SK-N-SH treated with all-trans-retinoic acid at 6 μM for 48 hours (cell line): ENCODE measurements around the gene CNTN4.

Experiments
- ATAC-seq: fragments of 200-7000 bp; cut with Tn5 transposase; 3 replicates; pipeline ENCODE4 v1.9.1; 2020; ENCODE audit warnings: mild to moderate bottlenecking, moderate library complexity
- BACH2 ChIP-seq: fragments of 250-450 bp; sonication (Bioruptor Pico); IDR thresholded peaks from 2 replicates; pipeline ENCODE4 v1.9.0; 2021; ENCODE audit warnings: mild to moderate bottlenecking, borderline replicate concordance
- CREB5 ChIP-seq: fragments of 250-450 bp; sonication (Bioruptor Pico); IDR thresholded peaks from 2 replicates; pipeline ENCODE4 v1.5.1; 2020; ENCODE audit warnings: low read depth, mild to moderate bottlenecking, moderate library complexity
- CSDC2 ChIP-seq: fragments of 250-450 bp; sonication (Bioruptor Pico); IDR thresholded peaks from 2 replicates; pipeline ENCODE4 v1.5.0; 2020; ENCODE audit warnings: mild to moderate bottlenecking, moderate library complexity
- ESRRG ChIP-seq: fragments of 250-450 bp; sonication (Bioruptor Pico); IDR thresholded peaks from 2 replicates; pipeline ENCODE4 v1.6.1; 2021; ENCODE audit warnings: mild to moderate bottlenecking
- GLIS3 ChIP-seq: fragments of 250-450 bp; sonication (Bioruptor Pico); IDR thresholded peaks from 2 replicates; pipeline ENCODE4 v1.5.0; 2020; ENCODE audit warnings: mild to moderate bottlenecking, moderate library complexity
- ISL1 ChIP-seq: fragments of 250-450 bp; sonication (Bioruptor Pico); IDR thresholded peaks from 2 replicates; pipeline ENCODE4 v2.1.2; 2022; ENCODE audit warnings: mild to moderate bottlenecking, moderate library complexity
- OSR1 ChIP-seq: fragments of 250-450 bp; sonication (Bioruptor Pico); IDR thresholded peaks from 2 replicates; pipeline ENCODE4 v1.8.0; 2022; ENCODE audit warnings: moderate library complexity, mild to moderate bottlenecking, inconsistent platforms
- PPARA ChIP-seq: fragments of 250-450 bp; sonication (Bioruptor Pico); IDR thresholded peaks from 2 replicates; pipeline ENCODE4 v1.5.0; 2020; ENCODE audit warnings: mild to moderate bottlenecking, borderline replicate concordance
- RARB ChIP-seq: fragments of 250-450 bp; sonication (Bioruptor Pico); IDR thresholded peaks from 2 replicates; pipeline ENCODE4 v1.8.0; 2021; ENCODE audit warnings: mild to moderate bottlenecking, moderate library complexity
- SNAI2 ChIP-seq: fragments of 250-450 bp; sonication (Bioruptor Pico); IDR thresholded peaks from 2 replicates; pipeline ENCODE4 v1.5.0; 2020; ENCODE audit warnings: mild to moderate bottlenecking, moderate library complexity
- TCF4 ChIP-seq: fragments of 250-450 bp; sonication (Bioruptor Pico); IDR thresholded peaks from 2 replicates; pipeline ENCODE4 v1.8.0; 2021; ENCODE audit warnings: mild to moderate bottlenecking, moderate library complexity, borderline replicate concordance
- TOX ChIP-seq: fragments of 250-450 bp; sonication (Bioruptor Pico); IDR thresholded peaks from 2 replicates; pipeline ENCODE4 v1.8.0; 2021; ENCODE audit warnings: mild to moderate bottlenecking, moderate library complexity, borderline replicate concordance
- ZC3H10 ChIP-seq: fragments of 250-450 bp; sonication (Bioruptor Pico); IDR thresholded peaks from 2 replicates; pipeline ENCODE4 v1.5.1; 2021; ENCODE audit warnings: mild to moderate bottlenecking, moderate library complexity
- ZFP3 ChIP-seq: fragments of 250-450 bp; sonication (Bioruptor Pico); IDR thresholded peaks from 2 replicates; pipeline ENCODE4 v1.5.0; 2020; ENCODE audit warnings: mild to moderate bottlenecking, moderate library complexity
- ZFP30 ChIP-seq: fragments of 450-650 bp; formaldehyde crosslinking; IDR thresholded peaks from 2 replicates; pipeline ENCODE4 v1.5.0; 2022; ENCODE audit warnings: mild to moderate bottlenecking, moderate library complexity
- ZNF565 ChIP-seq: fragments of 450-650 bp; formaldehyde crosslinking; conservative IDR thresholded peaks from 2 replicates; pipeline ENCODE4 v1.5.0; 2020; ENCODE audit warnings: low read depth, mild to moderate bottlenecking, moderate library complexity
- ZNF8 ChIP-seq: fragments of 450-650 bp; formaldehyde crosslinking; IDR thresholded peaks from 2 replicates; pipeline ENCODE4 v1.5.0; 2020; ENCODE audit warnings: mild to moderate bottlenecking, moderate library complexity
- TF ChIP-seq, protein P1 (sequence below): fragments of 250-450 bp; sonication (Bioruptor Pico); IDR thresholded peaks from 2 replicates; pipeline ENCODE4 v1.5.0; 2020; ENCODE audit warnings: mild to moderate bottlenecking, moderate library complexity
- TF ChIP-seq, protein P2 (sequence below): fragments of 250-450 bp; sonication (Bioruptor Pico); IDR thresholded peaks from 2 replicates; pipeline ENCODE4 v1.8.0; 2020; ENCODE audit warnings: mild to moderate bottlenecking, moderate library complexity, borderline replicate concordance
- TF ChIP-seq, protein P3 (sequence below): fragments of 250-450 bp; sonication (Bioruptor Pico); IDR thresholded peaks from 2 replicates; pipeline ENCODE4 v1.5.1; 2021; ENCODE audit warnings: mild to moderate bottlenecking, moderate library complexity

The CNTN4 gene

DNA sequence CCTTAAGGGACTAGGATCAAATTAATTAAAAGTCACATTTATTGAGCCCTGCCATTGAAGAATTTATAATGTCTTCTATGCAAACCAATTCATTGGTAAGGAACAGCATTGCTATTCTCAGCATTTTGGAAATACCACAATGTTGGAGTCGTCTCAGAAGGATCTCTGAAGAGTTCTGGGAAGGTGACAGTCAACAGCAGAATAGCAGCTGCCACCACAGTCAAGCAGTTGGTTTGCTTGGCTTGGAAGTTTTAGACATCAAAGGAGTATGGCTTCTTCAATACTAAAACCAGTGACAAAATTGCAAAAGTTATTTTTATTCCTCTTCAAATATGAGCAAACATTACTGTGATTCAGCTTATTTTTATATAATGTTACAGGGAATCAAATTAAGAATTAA, 167.9 kb downstream of the CNTN4 start:
- TF ChIP-seq RARB (no peak), ZNF8 (CRISPR knock-in tag) (no peak), CSDC2 (no peak), ESRRG (CRISPR knock-in tag) (no peak), TOX (CRISPR knock-in tag) (no peak), OSR1 (CRISPR knock-in tag) (no peak), ZNF565 (CRISPR knock-in tag) (no peak), ISL1 (CRISPR knock-in tag) (no peak), GLIS3 (CRISPR knock-in tag) (no peak), ZFP30 (CRISPR knock-in tag) (no peak), ZFP3 (no peak), TCF4 (CRISPR knock-in tag) (no peak), ZC3H10 (CRISPR knock-in tag) (no peak)
- TF ChIP-seq, protein P1, sequence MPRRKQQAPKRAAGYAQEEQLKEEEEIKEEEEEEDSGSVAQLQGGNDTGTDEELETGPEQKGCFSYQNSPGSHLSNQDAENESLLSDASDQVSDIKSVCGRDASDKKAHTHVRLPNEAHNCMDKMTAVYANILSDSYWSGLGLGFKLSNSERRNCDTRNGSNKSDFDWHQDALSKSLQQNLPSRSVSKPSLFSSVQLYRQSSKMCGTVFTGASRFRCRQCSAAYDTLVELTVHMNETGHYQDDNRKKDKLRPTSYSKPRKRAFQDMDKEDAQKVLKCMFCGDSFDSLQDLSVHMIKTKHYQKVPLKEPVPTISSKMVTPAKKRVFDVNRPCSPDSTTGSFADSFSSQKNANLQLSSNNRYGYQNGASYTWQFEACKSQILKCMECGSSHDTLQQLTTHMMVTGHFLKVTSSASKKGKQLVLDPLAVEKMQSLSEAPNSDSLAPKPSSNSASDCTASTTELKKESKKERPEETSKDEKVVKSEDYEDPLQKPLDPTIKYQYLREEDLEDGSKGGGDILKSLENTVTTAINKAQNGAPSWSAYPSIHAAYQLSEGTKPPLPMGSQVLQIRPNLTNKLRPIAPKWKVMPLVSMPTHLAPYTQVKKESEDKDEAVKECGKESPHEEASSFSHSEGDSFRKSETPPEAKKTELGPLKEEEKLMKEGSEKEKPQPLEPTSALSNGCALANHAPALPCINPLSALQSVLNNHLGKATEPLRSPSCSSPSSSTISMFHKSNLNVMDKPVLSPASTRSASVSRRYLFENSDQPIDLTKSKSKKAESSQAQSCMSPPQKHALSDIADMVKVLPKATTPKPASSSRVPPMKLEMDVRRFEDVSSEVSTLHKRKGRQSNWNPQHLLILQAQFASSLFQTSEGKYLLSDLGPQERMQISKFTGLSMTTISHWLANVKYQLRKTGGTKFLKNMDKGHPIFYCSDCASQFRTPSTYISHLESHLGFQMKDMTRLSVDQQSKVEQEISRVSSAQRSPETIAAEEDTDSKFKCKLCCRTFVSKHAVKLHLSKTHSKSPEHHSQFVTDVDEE: no peak
- TF ChIP-seq, protein P2, sequence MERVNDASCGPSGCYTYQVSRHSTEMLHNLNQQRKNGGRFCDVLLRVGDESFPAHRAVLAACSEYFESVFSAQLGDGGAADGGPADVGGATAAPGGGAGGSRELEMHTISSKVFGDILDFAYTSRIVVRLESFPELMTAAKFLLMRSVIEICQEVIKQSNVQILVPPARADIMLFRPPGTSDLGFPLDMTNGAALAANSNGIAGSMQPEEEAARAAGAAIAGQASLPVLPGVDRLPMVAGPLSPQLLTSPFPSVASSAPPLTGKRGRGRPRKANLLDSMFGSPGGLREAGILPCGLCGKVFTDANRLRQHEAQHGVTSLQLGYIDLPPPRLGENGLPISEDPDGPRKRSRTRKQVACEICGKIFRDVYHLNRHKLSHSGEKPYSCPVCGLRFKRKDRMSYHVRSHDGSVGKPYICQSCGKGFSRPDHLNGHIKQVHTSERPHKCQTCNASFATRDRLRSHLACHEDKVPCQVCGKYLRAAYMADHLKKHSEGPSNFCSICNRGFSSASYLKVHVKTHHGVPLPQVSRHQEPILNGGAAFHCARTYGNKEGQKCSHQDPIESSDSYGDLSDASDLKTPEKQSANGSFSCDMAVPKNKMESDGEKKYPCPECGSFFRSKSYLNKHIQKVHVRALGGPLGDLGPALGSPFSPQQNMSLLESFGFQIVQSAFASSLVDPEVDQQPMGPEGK (CRISPR knock-in tag): no peak
- TF ChIP-seq, protein P3, sequence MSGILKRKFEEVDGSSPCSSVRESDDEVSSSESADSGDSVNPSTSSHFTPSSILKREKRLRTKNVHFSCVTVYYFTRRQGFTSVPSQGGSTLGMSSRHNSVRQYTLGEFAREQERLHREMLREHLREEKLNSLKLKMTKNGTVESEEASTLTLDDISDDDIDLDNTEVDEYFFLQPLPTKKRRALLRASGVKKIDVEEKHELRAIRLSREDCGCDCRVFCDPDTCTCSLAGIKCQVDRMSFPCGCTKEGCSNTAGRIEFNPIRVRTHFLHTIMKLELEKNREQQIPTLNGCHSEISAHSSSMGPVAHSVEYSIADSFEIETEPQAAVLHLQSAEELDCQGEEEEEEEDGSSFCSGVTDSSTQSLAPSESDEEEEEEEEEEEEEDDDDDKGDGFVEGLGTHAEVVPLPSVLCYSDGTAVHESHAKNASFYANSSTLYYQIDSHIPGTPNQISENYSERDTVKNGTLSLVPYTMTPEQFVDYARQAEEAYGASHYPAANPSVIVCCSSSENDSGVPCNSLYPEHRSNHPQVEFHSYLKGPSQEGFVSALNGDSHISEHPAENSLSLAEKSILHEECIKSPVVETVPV: no peak
- no peak for ATAC-seq

DNA sequence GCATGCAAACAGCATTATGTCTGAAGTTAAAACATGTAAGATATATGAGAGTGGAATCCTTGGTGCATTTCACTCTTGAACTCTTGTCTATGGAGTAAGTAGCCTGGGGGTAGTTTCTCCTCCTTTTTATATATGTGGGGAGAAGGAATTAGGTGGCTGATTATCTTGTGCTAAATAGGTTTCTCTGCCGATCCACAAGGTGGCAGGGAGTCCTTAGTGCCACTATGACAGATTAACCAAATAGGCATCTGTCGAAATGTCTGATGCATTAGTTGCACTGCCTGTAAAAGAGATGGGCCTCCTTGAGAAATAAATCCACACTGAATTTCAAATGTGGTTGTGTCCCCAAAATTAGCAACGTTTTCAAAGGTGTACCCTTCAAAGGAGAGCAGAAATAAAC, 170.1 kb downstream of the CNTN4 start:
- no peak for TF ChIP-seq SNAI2 (CRISPR knock-in tag)
- TF ChIP-seq, all 23 proteins: peak for 0
- ATAC-seq: no peak

- TF ChIP-seq ZFP3: no peak
- no peak for TF ChIP-seq TOX (CRISPR knock-in tag)
- TF ChIP-seq ZNF8 (CRISPR knock-in tag): no peak
- no peak for TF ChIP-seq BACH2
- TF ChIP-seq, protein P1: no peak
- no peak for TF ChIP-seq ZFP30 (CRISPR knock-in tag)
- no peak for TF ChIP-seq CREB5 (CRISPR knock-in tag)
- no peak for TF ChIP-seq OSR1 (CRISPR knock-in tag)
- TF ChIP-seq PPARA (CRISPR knock-in tag): no peak
- no peak for TF ChIP-seq ZNF565 (CRISPR knock-in tag)
- TF ChIP-seq RARB: no peak
- TF ChIP-seq GLIS3 (CRISPR knock-in tag): no peak
- TF ChIP-seq, all 23 proteins: peak for 0
- no peak for ATAC-seq
Measured at GRCh38 chr3:2274526-2274925, 175.9 kb downstream of the CNTN4 start.
